Dermis blood vessel endothelial cell (primary cell): ENCODE results near the gene RNPEP. TPM values are rescaled to one million over a fixed set of nuclear protein-coding genes. Genes with fewer than 3 reads are reported as not detected.
"Not testable (repeated sequence)": the region's sequence is repeated elsewhere in the genome, so short reads cannot be mapped to it uniquely, and the experiment has no call there.

ENCODE experiments used
- DNase-seq: peaks from one replicate; pipeline ENCODE4 v3.0.0; 2010
- total RNA-seq: library from RNA; depleted of rRNA; stranded (reverse); fragments of >200 nt; gene quantifications from 2 replicates; pipeline ENCODE4 v1.2.3, GENCODE V29; 2014

The RNPEP gene
- total RNA-seq = 43.6 and 68.1 TPM in 2 replicates

GRCh38 chr1:201982623-201983379, at the start of gene RNPEP:
RNPEP (plus strand) TSS chr1:201982648; CDS start chr1:201982667, 19 bp downstream.
- peak; percentile 60 for DNase-seq

GRCh38 chr1:201933840-201934430, 48.5 kb upstream of the RNPEP start:
- no peak for DNase-seq

DNA sequence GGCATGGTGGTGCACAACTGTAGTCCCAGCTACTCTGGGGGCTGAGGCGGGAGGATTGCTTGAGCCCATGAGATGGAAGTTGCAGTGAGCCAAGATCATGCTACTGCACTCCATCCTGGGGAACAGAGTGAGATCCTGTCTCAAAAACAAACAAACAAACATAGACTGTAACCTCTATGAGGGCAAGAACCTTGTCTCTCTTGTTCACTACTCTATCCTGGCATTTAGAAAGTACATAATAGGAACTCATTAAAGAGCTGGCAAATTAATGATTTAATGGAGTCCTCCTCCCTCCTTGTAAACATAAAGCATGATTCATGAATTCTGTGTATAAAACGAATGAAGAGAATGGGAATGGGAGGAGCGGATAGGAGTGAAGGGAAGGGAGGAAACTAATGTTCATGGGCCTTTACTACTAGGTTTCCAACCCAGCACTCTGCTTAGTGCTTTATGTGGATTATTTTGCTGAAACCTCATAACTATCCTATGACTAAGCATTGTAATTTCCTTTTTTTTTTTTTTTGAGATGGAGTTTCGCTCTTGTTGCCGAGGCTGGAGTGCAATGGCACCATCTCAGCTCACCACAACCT, 44.7 kb upstream of the RNPEP start:
- DNase-seq = peak; percentile 64

DNA sequence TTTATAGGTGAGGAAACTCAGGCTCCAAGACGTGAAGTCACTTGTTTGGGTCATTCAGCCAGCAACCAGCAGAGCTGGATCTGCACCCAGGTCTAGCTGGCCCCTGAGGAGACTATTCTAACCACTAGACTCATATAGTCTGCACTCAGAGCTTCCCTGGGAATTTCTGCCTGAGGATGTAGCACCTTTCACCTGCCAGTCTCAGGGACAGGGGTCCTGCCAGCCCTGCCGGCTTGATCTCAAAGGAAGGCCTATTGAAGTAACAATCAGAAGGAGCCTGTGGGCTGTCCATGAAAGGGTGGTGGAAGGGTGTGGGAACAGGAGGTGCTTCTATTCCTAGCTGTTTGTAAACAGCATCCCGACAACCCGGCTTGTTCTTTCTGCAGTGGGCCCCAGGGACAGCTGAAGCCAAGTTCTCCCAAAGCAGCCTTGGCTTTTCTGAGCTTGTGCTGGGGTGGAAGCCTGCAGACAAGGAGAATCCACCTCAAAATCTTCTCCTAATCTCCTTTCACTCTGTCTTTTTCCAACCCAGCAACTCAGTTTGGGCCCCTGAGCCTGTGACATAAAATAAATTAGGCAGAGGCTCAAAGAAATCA, 43.9 kb upstream of the RNPEP start:
- DNase-seq = no peak

DNA sequence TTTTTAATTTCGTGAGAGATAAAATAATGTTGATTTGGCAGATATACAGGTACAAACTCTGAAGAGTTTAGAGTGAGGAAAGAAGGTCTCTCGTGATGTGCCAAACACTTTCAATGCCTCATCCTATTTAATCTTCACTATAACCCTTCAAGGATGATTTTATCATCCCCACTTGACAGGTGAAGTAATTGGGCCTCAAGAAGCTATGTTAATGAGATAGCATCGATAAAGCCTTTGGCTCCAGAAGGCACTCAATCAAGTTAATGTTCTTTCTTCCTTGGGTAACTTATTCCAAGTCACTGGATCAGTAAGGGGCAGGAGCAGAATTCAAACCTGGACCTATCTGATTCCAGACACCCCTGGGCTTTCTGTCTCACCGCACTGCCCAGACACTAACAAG, 43.3 kb upstream of the RNPEP start:
- no peak for DNase-seq

GRCh38 chr1:201939574-201939973, 42.9 kb upstream of the RNPEP start:
- no peak for DNase-seq

GRCh38 chr1:201940316-201940715, 42.1 kb upstream of the RNPEP start:
- DNase-seq = not testable (repeated sequence)

- no peak for DNase-seq
These were observed 40.9 kb upstream of the RNPEP start for GRCh38 chr1:201941420-201942128.

GRCh38 chr1:201942129-201942495, 40.3 kb upstream of the RNPEP start:
- no peak for DNase-seq

DNA sequence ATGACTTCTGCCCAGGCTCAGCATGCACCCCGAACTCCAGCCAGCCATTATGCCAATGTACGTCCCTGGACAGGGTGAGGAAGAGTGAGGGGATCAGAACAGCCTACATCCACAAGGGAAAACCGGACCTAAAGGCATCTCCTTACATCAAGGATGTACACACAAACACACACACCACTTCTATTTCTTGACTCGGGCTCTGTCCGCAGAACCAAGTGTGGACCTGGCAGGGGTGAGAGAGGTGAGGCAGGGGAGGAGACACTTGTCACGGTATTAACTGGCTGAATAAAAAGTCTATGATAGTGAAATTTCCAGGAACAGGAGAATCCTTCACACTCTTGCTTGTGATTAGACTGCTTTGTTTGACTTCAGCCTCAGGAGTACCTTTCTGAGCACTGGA, 38.4 kb upstream of the RNPEP start:
- DNase-seq = no peak

DNA sequence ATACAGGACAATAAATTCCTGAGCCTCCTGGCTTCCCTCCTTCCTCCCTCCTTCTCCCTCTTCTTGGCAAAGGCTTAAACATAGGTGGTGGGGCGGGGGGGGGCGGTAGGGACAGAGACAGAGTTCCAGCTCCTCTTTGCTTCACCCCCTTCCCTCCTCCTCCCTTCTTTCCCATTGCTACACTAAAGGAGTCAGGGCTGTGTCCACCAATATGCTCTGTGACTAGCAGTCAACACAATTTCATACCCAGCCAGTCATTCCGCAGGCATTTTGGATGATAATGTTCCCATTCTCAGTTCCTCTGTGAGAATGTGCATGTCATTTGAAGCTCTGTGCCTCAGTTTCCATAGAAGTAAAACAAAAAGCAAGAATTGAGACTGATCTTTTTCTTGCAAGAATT, 37.8 kb upstream of the RNPEP start:
- no peak for DNase-seq

GRCh38 chr1:201945157-201945556, 37.3 kb upstream of the RNPEP start:
- DNase-seq = no peak

DNA sequence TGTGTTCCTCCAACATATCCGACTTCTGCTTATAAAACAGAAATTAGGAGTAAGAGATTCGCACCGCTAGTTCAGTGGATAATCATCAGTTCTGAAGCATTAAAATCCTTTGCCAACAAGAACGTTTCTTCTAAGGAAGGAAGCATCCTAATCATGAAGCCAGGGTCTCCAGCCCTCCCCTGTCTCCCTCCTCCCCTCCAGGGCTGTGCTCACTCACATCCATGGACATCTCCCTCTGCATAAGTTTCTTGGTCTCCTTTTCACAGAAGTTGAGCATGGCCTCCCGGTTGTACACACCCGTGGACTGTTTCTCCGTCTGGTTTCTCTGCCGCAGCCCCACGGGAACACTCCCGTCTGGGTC, 36.6 kb upstream of the RNPEP start:
- no peak for DNase-seq

GRCh38 chr1:201946224-201946908, 36.1 kb upstream of the RNPEP start, which contains the start of gene LMOD1:
LMOD1 (minus strand) TSS chr1:201946548; CDS start chr1:201946340, 208 bp downstream.
- DNase-seq = peak; percentile 87

- DNase-seq = no peak
These were observed 34.8 kb upstream of the RNPEP start for GRCh38 chr1:201947697-201948008.

DNA sequence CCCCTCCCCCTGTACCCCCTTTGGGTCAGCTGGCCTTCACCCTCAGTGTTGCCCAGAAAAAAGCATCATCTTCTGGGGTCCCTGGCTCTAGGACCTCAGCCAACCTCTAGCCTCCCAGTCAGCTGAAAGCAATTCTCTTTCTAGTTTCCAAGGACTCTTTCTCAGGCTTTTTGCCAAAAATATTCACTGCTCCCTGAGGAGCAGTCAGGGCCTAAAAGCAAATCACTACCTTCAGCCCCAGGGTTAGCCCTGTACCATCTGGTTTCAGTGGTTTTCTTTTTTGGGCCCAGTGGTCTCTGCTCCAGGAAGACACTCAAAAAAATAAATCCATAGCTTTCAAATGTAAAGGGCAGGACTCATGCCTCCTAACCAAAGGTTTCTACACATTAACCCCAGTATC, 33.0 kb upstream of the RNPEP start:
- no peak for DNase-seq

DNA sequence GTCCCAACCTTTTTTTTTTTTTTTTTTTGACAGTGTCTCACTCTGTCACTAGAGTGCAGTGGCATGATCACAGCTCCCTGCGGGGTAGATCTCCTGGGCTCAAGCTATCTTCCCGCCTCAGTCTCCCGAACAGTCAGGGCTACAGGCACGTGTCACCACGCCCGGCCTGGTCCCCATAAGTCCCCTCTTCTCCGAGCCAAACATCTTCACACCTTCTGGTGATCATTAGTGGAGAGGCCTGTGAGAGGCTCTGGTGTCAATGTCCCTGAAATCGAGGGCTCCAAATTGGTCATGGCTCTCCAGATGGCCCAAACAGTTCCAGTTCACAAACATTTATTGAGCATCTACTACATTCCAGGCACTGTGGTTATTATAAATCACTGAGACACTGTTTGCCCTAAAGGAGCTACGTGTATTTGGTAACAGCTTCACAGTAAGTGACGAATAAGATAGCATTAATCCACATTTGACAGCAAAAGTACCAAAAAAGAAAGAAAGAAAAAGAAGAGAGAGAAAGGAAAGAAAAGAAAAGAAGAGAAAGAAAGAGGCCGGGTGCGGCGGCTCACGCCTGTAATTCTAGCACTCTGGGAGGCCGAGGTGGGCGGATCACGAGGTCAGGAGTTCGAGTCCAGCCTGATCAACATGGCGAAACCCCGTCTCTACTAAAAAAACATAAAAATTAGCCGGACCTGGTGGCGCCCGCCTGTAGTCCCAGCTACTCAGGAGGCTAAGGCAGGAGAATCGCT, 28.0 kb upstream of the RNPEP start:
- DNase-seq = no peak

DNA sequence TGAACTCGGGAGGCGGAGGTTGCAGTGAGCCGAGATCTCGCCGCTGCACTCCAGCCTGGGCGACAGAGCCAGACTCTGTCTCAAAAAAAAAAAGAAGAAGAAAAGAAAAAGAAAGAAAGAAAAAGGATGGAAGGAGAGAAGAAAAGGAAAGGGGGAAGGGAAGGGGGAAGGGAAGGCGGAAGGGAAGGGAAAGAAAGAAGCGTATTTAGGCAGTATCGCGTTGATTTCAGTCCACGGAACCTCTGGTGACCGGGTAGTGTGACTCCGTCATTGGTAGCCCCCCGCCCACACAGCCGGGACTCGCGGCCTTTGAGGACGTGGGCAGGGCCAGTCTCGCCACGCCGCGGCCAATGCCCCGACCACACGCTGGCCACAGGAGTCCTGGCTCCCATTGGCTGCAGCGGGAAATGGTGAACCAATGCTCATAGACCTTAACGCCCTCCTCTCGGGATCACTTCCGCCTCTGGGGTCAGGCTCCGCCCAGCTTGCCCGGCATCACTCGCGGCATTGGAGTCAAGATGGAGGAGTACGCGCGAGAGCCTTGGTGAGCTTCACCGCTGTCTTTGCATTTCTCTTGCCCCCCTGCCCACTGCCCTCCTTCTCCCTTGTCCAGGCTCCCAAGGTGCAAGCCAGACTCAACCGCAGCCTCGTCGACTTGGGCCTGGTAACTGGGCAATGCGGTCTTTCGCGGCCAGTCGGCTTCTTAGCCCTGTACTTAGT, 27.3 kb upstream of the RNPEP start, which contains the start of gene TIMM17A:
Gene TIMM17A, plus strand, starts transcription at position 495 of the 720 bp plus-strand sequence. Its CDS starts 24 bp downstream, at position 519.
- DNase-seq = peak; percentile 100

DNA sequence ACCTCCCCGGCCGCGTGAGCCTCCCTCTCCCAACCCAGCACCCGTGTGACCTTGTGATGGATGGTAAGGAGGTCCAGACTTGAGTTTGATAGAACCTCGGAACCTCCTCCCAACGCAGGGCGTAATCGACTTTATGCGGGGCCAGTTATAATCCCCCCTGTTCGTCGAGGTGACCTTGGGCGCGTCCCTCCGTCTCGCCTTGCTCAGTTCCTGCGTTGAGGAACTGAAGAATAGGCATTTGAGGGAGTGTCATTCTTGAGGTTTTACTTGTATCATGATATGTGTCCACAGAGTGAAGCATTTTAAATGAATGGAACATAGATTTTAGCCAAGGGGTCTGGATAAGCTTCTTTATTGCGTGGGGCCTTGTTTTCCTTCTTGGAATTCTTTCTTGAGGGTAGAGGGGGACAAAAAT, 26.7 kb upstream of the RNPEP start:
- no peak for DNase-seq

DNA sequence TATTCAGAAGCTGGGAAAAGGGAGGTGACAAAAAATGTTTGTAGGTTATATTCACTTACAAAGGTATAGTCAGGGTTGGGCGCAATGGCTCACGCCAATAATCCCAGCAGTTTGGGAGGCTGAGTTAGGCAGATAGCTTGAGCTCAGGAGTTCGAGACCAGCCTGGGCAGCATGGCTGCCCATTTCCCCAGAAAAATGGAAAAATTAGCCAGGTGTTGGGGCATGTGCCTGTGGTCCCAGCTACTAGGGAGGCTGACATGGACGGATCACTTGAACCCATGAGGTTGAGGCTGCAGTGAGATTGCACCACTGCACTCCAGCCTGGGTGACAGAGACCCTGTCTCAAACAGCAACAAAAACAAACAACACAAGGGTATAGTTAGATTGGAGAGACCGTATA, 24.1 kb upstream of the RNPEP start:
- DNase-seq = no peak

DNA sequence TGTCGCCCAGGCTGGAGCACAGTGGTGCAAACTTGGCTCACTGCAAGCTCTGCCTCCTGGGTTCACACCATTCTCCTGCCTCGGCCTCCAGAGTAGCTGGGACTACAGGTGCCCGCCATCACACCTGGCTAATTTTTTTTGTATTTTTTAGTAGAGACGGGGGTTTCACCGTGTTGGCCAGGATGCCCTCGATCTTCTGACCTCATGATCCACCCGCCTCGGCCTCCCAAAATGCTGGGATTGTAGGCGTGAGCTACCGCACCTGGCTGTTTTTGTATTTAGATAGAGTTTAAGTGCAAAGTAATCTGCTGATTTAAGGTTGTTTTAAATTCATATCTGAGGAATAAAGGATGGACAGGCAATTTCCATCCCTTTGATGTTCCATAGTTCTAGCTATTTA, 20.1 kb upstream of the RNPEP start:
- not testable (repeated sequence) for DNase-seq
